Activated CD8-positive, alpha-beta memory T cell treated with anti-CD3 and anti-CD28 coated beads, Interleukin-2, amount 10 ng/mL, durations not matched to agents 7 days and 5 days (primary cell): ENCODE data around the gene INO80C. TPM values are rescaled to one million over a fixed set of nuclear protein-coding genes. Genes with fewer than 3 reads are reported as not detected.

Source experiments
- total RNA-seq, 2 experiments: library from RNA; stranded (reverse); gene quantifications; one replicate each; pipeline ENCODE4 v1.2.3, GENCODE V29; 2021

INO80C gene
- total RNA-seq, 2 experiments from 2014 or later = 18.5 TPM

Other genes starting within 250 kb of the INO80C start
- gene ZSCAN30, start 207.7 kb downstream of the INO80C start, total RNA-seq = 10 to 100 TPM; 12.9 to 18.1 TPM
- gene ZNF24, start 153.5 kb downstream of the INO80C start, total RNA-seq = 10 to 100 TPM; 44.2 to 51.7 TPM
- 1 to 10 TPM in 1 of 2 experiments, under 1 TPM in 1; 0.70 to 1.1 TPM for gene ZNF396, start 120.6 kb downstream of the INO80C start, total RNA-seq
- gene GALNT1, start 83.8 kb upstream of the INO80C start, total RNA-seq = 10 to 100 TPM; 36.2 to 42.7 TPM